Right kidney (tissue), 1 donor: Measurements from ENCODE around the gene MEI1.

Experiments
- DNase-seq: peaks from one replicate; pipeline ENCODE4 v3.0.0-alpha.2; 2016

MEI1 gene

DNA sequence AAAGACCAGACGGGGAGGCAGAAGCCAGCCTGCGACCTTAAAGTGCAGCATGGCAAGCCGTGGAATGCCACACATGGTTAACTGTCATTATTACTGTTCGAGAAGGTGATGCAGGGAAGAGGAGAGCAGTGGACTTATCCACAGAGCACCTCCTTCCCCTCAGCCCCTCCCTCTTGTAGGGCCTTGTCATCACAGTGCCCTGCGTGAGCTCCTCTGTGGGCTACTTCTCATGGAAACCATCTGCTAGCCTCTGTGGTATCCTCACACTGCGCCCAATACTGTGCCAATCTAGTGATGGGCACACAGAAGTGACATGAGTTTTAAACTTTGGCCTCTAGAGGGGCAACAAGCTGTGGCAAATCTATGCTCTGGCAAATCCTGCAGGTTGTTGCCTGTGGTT is 83.0 kb downstream of the MEI1 start:
- no peak for DNase-seq

DNA sequence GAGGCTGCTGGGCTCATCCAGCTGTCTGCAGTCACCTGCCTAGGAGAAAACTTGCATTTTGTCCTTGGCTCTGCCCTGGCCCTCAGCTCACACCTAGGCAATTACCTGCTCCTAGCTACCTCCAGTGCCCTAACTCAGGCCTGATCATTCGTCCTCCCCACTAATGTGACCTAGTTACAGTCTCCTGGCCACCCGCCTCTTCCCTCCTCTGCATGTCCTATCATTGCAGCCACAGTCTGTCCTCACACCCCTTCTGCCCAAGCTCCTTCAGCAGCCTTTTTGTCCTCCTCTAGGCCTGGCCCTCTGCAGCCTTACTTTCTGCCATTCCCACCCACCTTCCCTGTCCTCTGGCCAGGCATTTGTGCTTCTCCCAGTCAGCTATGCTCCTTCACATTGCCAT is 83.4 kb downstream of the MEI1 start:
- no peak for DNase-seq

DNA sequence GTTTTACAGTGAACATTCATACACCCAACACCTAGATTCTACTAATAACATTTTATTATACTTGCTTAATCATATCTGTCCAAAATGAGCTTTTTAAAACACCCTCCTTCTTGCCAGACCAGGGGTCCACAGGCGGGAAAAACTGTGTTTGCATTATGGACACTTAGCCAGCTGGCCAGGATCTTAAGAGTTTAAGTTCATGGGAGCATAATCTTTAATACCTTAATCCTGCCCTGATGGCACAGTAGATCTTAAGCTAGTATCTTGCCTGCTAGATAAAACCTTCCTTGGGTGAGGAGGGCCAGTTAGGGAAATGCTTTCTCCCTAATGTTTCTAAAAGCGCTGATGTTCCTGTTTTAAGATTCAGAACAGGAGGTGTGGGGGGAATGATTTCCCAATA is 88.0 kb downstream of the MEI1 start:
- no peak for DNase-seq

DNA sequence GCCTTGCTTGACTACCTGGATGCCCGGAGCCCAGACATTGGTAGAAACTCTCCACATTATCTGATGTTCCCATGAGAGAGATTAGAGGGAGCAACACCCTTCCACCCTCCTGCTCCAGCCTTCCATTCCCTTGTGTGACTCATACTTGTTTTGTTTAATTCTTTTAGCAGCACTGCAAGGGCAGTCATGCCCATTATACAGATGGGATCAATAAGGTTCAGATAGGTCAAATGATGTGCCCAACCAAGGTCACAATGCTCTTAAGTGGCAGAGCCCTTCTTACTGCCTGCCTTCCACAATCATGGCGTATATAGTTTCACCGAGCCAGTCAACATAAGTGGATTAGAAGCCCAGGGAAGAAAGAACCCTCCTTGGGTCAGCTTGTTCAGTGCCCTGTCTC is 94.6 kb downstream of the MEI1 start:
- no peak for DNase-seq

DNA sequence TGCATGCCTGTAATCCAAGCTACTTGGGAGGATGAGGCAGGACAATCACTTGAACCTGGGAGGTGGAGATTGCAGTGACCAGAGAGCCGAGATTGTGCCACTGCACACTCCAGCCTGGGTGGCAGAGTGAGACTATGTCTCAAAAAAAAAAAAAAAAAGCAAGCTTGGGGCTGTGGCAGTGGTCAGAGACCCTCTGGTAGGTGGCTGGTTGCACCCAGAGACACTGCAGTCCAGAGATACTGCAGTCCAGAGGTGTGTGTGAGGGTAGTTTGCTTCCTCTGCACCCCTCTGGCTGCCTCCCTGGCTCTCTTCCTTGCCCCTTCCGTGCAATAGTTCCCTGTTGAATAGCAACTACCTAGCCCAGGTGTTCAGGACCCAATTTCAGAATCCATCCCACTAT is 99.4 kb downstream of the MEI1 start:
- DNase-seq = no peak

DNA sequence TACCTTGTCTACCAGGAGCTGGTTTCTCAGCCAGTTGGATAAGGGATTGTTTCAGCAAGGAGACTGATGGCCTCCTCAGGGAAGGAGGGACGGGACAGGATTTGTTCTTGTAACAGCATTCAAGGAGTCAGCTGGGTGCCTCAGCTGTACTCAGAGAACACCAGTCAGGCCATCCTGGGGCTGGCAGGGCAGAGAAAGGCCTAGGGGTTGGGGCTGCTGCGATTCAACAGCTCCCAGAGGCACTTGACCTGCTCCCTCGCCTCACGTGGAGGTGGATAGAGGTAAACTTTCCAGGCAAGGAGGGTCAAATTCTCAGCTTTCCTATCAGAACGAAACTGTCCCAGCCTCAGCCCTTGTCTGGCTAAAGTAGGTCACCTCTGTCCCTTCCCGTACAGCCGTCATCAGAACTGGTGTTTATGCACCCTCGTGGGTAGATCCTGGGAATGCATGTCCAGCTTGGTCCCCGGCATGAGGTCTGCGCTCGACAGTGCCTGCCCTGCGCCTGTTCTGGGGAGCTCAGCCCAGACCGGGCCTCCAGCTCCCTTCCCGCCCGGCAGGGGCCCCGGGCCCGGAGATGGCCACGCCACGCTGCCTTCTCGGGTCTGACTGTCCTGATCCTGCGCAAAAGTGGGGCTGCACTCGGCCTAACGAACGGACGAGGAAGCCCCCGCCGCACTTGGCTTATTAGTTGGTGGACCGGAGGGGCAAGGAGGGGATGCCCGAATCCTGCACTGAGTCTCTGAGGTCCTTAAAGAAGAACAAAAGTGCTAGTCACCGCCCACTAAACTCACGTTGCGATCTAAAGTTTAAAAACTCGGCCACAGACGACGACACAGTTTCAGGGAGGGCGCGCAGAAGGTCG is 100.4 kb downstream of the MEI1 start:
- peak; percentile 91 for DNase-seq

DNA sequence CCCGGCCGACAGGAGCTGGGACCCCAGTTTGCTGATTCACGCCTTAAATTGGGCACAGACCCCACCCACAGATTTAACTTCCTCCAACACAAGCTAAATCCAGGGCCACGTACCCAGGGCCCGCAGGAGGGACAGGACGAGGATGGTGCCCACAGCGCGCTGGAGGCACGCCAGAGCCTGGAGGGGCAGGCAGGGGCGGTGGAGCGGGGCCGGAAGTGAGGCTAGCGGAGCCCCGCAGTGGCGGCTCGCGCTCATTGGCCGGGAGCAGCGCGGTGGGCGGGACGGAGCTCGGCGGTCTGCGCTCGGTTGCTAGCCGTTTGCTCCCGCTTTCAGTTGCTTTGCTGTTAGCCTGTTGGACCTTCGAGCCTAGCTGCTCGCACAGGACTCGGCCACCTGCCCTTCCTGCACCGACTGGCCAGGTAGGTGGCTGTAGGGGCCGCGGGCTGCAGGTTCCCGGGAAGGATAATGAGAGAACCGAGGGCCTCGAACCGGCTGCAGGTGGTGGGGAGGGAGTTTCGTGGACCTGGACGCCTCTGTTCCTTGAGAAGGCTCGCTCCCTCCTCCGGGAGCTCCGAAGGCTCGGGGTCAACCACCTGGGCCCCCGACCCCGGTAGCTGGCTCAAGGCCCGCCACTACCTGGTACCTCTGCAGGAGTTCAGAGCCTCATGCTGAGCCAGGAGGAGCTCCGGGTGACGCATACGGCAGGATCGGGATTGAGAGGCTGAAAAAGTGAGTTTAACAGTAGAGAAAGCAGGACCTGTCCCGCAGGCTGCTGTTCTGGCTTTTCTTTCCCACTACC is 101.2 kb downstream of the MEI1 start, which contains the start of gene CCDC134:
Gene CCDC134, plus strand, starts transcription at position 332 of the 799 bp plus-strand sequence. CDS start 8,212 bp downstream, outside the sequence.
- peak; percentile 83 for DNase-seq

DNA sequence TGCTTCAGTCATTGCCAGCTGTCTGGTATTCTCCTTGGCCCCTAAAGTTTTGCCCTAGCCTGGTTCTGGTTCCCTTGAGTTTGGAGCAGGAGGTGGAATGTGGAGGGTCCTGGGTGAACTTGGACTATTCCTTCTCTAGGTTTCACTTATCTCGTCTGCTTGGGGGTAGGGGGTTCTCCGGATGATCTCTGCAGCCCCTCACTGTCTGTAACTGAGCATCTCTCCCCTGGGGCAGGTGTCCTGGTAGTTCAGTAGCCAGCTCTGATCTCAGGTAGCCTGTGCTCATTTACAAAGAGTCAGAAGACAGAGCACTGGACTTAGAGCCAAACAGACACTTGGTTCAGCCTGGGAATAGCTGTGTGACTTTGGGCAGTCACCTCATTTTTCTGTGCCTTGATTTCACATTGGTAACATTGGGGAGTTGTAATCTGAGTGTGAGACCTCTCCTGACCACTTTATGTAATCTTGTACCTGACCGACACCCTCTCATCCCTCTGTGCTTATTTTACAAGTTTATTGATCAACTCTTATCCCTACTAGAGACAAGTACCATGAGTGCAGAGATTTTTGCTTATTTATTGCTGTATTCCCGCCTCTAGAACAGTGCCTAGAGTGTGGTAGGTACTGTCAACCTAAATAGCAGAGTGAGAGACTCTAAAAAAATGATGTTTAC is 102.0 kb downstream of the MEI1 start:
- no peak for DNase-seq

DNA sequence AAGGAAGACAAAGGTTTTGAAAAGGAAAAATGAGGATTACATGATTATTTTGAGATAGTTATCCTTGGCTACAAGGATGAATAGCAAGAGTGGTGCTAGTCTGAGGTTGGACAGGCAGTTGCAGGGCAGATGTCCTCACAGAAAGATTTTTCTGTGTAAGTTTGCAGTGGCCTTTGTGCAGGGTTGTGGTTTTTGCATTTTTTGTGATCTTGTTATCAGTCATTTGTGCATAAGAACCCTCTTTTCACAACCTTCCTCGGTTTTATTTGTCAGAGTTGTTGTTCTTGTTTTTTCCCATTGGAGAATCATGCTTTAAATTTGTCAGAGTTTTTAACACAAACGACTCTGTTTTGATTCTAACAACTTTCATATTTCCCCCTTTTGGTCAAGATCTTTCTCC is 102.6 kb downstream of the MEI1 start:
- no peak for DNase-seq

DNA sequence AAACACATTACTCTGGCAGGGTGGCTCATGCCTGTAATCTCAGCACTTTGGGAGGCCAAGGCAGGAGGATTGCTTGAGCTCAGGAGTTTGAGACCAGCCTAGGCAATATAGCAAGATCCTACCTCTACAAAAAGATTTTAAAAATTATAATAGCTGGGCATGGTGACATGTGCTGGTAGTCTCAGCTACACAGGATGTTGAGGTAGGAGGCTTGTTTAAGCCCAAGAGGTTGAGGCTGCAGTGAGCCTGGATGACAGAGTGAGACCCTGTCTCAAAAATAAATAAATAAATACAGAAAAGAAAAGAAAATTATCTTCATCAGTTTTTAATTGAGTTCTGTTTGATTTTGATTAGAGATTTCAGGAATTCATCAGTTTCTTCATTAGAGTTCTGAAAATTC is 106.3 kb downstream of the MEI1 start:
- DNase-seq = no peak

DNA sequence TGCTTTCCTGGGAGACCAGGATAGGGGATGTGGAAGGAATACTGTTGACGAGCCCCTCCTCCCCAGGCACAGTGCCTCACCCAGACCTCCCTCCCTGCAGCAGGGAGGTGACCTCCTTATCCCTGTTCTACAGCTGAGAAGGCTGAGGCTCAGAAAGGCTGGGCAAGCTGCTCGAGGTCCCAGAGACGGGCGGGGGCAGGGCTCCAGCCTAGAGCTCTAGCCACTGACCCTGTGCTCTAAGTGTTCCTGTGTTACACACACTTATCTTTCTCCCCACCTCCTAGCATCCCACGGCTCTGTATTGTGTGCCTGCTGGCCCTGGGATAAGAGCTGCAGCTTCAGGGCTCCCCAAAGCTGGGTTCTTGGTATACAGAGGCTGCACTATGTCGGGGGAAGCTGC is 109.1 kb downstream of the MEI1 start:
- no peak for DNase-seq

DNA sequence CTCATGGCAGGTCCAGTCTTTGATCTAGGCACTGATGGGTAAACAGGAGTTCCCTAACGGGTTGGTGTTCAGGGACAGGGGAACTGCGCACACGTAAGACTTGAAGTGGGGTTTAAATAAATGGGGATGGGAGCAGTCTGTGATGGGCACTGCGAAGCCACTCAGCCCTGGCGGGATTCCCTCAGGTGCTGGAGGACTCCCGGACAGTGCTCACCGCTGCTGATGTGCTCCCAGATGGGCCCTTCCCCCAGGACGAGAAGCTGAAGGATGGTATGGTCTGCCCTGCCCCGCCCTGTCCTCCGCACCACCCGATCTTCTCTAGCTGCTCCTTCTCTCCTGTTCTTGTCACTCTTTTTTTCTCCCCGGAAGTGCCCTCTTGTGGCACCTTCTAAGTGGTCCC is 110.7 kb downstream of the MEI1 start:
- DNase-seq = no peak

DNA sequence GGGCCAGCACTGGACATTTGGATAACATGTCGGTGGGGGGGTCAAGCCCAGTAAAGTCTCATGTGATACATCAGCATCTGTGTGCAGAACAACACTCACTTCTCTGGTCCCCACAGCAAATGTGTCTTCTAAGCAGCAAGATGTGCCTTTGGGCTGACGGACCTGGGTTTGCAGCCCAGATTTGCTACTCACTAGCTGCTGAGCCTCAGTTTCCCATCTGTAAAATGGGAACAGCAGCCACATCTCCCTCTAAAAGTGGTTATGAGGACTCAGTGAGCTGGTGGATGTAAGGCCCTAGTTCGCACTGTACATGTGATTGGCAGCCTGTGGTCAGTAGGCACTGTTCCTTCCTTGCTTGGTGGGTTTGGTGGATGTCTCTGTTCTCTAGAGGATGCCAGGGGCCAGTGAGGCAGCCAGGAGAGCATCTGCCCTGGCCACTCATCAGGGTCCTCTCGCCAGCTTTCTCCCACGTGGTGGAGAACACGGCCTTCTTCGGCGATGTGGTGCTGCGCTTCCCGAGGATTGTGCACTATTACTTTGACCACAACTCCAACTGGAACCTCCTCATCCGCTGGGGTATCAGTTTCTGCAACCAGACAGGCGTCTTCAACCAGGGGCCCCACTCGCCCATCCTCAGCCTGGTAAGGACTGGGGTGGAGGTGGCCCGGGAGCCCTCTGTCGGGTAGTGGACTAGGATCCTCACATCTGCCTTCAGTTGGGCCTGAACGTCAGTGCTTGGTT is 113.7 kb downstream of the MEI1 start:
- no peak for DNase-seq

DNA sequence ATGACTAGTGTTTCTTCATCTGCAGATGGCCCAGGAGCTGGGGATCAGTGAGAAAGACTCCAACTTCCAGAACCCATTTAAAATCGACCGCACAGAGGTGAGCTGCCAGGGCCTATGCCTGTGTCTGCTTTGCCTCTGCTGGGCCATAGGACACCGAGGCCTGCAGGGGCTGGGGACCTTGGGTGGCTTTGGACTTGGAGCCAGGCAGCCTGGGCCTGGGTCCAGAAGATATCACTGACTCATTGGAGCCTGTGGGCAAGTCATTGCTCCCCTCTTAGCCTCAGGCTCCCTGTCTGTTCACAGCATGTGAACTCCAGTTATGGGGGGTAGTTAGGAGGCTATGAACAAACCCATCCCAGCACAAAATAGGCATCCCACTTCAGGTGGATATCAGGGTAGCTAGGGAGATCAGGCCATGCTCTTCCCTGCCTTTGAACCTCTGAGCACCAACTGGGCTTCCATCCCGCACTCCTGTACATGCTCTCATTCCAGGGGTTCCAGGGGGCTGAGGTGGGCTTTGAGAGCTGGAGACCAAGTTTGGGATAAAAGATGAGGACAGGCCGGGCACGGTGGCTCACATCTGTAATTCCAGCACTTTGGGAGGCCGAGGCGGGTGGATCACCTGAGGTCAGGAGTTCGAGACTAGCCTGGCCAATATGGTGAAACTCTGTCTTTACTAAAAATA is 114.6 kb downstream of the MEI1 start:
- no peak for DNase-seq

DNA sequence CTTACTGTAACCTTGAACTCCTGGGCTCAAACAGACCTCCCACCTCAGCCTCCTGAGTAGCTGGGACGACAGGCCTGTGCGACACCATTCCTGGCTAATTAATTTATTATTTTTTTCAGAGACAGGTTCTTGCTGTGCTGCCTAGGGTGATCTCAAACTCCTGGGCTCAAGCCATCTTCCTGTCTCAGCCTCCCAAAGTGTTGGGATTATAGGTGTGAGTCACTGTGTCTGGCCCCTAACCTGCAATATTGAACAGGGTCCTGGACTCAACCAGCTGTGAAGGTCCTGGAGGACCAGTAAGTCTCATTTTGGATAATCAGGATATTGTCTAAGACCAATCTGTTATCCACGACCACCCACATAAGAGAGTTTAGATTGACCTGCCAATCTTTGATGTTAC is 116.4 kb downstream of the MEI1 start:
- no peak for DNase-seq

DNA sequence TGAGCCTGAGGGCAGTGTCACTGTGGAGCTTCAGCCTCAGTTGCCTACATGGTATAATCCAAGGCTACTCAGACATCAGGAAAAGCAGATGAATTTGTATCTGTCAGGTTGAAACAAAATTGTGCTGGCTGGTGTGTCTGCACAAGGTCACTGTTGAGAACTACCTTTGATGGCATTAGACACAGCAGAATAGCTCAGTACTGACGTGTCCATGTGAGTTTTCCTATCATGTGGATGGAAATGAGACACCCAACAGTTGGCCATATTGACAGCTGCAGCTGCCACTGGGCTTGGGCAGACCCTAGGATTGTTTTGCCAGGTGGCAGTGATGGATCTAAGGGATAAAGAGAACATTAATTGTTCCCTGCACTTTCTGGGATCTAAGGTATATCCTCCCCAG is 116.9 kb downstream of the MEI1 start:
- DNase-seq = no peak

DNA sequence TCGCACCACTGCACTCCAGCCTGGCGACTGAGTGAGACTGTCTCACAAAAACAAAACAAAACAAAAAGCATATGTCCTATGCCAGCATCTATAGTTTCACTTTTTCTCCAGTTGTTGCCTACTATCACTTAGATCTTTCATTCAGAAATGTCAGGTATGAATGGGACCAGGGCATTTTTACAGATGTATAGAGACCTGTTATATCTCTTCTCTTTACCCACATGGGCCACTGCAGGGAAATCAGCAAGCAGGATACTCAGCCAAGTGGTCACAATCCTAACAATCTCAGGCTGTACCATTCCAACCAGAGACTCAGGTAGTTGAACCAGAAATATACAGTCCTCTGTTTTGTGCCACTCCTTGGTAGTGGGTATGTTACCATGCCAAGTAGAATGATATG is 117.6 kb downstream of the MEI1 start:
- DNase-seq = no peak

DNA sequence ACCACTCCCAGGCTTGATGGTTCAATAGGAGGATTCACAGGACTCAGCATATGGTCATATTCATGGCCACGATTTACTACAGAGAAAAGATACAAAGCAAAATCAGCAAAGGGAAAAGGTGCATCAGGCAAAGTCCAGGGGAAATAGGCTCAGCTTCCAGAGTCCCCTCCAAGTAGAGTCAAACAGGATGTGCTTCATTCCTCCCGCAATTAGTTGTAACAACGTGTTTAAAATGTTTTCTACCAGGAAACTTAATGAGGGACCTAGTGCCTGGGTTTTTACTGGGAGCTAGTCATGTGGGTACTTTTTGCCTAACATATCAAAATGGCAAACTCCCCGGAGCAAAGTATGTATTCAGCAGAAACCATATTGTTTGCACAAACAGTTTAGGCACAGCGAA is 118.7 kb downstream of the MEI1 start:
- no peak for DNase-seq

DNA sequence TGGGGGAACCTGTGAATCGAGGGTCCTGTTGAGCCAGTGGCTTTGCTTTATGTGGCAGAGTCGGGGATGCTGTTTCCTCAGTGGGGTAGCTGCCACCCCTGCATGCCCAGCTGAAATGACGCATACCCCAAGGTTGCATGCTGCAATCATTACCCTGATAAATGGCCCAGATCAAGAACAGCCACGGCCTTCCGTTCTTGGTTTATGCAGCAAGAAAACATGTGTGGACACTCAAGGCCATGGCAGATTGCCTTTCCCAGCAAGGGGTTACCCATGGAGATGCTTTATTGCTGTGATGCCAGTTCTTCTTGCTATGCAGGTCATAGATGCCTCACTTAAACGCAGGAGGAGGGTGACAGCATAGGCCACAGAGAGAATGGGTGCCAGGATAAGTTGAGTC is 119.3 kb downstream of the MEI1 start:
- no peak for DNase-seq

DNA sequence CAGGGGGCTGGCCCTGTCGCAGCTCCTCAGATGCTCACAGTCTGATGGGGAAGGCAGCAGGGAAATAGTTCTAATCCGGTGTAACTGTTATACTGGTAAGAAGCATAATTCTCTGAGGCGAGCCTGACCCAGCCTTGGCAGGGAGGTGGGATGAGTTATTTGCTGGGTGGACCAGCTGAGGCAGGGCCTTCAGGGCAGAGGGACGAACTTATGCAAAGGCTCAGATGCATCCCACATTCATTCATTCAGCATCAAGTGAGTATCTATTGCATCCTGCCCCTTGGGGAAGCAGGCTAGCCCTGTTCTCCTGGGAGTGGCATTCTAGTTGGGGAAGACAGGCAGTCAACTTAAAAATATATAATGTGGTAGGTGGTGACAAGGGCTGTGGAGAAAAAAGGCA is 120.0 kb downstream of the MEI1 start:
- DNase-seq = no peak

DNA sequence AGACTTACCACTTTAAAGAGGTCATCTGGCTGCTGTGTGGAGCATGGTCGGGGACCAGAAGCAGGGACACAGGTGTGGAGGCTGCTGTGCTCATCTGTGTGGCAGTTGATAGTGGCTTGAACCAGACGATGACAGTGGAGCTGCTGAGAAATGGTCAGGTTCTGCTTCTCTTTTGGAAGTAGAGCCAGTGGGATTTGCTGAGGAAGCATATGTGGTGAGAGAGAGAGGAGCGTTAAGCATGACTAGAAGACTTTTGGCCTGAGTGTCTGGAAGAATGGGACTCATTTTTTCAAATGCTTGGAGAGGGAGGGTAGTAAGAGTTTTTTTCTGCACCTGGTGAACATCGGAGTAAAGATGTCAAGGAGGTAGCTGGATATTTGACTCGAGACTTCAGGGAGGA is 121.1 kb downstream of the MEI1 start:
- no peak for DNase-seq
